ENCODE data around the gene GKN2.
"Not testable (repeated sequence)": the region's sequence is repeated elsewhere in the genome, so short reads cannot be mapped to it uniquely, and the experiment has no call there.

The GKN2 gene

GRCh38 chr2:68906716-68907115, 46.0 kb downstream of the GKN2 start:
- Histone ChIP-seq H3K4me1 (no peaks in the 10 kb centered on the region), H3K36me3 (no peaks in the 10 kb centered on the region), H3K9me3 (no peaks in the 10 kb centered on the region), H3K4me3 (ENCODE audit: low read depth, low read length) (no peak overlapping the region), H3K27me3 (no peaks in the 10 kb centered on the region)
- TF ChIP-seq CTCF (IDR thresholded peaks at IDR 0.05; ENCODE audit: low read depth, low read length): no peak
- DNase-seq: no peak

GRCh38 chr2:68905116-68905515, 47.6 kb downstream of the GKN2 start:
- H3K4me1 ChIP-seq: no peaks in the 10 kb centered on the region
- no peaks in the 10 kb centered on the region for H3K27me3 ChIP-seq
- no peak for DNase-seq
- no peak for TF ChIP-seq CTCF (IDR thresholded peaks at IDR 0.05; ENCODE audit: low read depth, low read length)
- H3K36me3 ChIP-seq: no peaks in the 10 kb centered on the region
- H3K4me3 ChIP-seq (ENCODE audit: low read depth, low read length): no peak overlapping the region
- H3K9me3 ChIP-seq: no peaks in the 10 kb centered on the region

GRCh38 chr2:68901561-68901960, 51.1 kb downstream of the GKN2 start:
- TF ChIP-seq CTCF (IDR thresholded peaks at IDR 0.05; ENCODE audit: low read depth, low read length): no peak
- H3K36me3 ChIP-seq: no peaks in the 10 kb centered on the region
- no peak for DNase-seq

GRCh38 chr2:68901199-68901514, 51.5 kb downstream of the GKN2 start:
- no peaks in the 10 kb centered on the region for H3K27me3 ChIP-seq
- no peaks in the 10 kb centered on the region for H3K9me3 ChIP-seq
- no peaks in the 10 kb centered on the region for H3K4me1 ChIP-seq
- no peak overlapping the region for H3K4me3 ChIP-seq (ENCODE audit: low read depth, low read length)
- no peaks in the 10 kb centered on the region for H3K36me3 ChIP-seq
- no peak; the same call in 1 of the 2 replicates for TF ChIP-seq CTCF (IDR thresholded peaks at IDR 0.05; ENCODE audit: low read depth, low read length)
- no peak for DNase-seq

More at GRCh38 chr2:68901561-68901960, 51.1 kb downstream of the GKN2 start:
- Histone ChIP-seq H3K9me3 (no peaks in the 10 kb centered on the region), H3K27me3 (no peaks in the 10 kb centered on the region), H3K4me3 (ENCODE audit: low read depth, low read length) (no peak overlapping the region), H3K4me1 (no peaks in the 10 kb centered on the region)

- H3K9me3 ChIP-seq: no peaks in the 10 kb centered on the region
- H3K27me3 ChIP-seq: no peaks in the 10 kb centered on the region
- H3K4me3 ChIP-seq (ENCODE audit: low read depth, low read length): no peak overlapping the region
- H3K4me1 ChIP-seq: no peaks in the 10 kb centered on the region
- no peak for TF ChIP-seq CTCF (IDR thresholded peaks at IDR 0.05; ENCODE audit: low read depth, low read length)
- no peak for DNase-seq
- H3K36me3 ChIP-seq: no peaks in the 10 kb centered on the region
Observed at GRCh38 chr2:68900496-68901198, 52.0 kb downstream of the GKN2 start.

GRCh38 chr2:68895981-68896380, 56.7 kb downstream of the GKN2 start:
- H3K4me1 ChIP-seq, H3K9me3 ChIP-seq: not testable (repeated sequence)

More at GRCh38 chr2:68895981-68896380, 56.7 kb downstream of the GKN2 start:
- not testable (repeated sequence) for H3K36me3 ChIP-seq; H3K4me3 ChIP-seq (ENCODE audit: low read depth, low read length); DNase-seq; H3K27me3 ChIP-seq

Data from BE2C (cell line).